Measurements from ENCODE around the gene FAM149B1. TPM values are rescaled to one million over a fixed set of nuclear protein-coding genes. Genes with fewer than 3 reads are reported as not detected.
"Not testable (repeated sequence)": the region's sequence is repeated elsewhere in the genome, so short reads cannot be mapped to it uniquely, and the experiment has no call there.

Gene FAM149B1
- total RNA-seq, 1 donor from 2014 or later, result 35.9 TPM

DNA sequence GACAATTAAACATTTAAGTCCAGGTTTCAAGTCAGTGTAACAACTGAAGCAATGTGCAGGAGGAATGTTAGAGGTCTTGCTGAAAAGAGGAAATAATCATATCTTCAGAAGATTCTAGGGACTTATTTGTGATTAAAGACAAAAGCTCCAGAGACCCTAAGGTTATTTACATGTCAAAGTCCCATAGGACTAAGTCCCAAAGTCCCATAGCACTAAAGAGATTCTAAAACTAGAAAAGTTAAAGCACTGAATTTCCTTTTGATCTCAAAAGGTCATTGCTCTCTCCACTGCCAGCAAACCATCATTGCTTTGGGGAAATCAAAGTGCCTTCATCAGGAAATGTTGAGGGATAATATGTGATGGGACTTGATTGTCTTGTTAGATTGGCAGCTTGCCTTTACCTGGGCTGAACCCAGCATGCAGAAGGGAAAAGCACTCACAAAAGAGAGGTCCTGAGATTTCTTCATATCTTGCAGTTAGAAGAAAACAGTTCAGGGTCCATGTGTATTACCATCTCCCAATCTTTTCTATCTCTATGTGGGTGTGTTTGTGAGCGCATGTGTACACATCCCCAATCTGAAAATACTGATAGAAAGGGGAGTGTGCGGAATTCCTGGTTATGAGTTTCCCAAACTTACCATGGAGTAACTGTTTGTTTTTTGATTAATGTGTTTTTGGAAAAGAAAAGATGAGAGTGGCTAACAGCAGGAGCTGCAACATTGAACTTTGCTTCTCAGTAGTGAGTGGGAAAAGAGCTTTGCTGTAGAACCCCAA is 35.8 kb upstream of the FAM149B1 start:
- no peak for DNase-seq (ENCODE audit: low spot score, unreplicated experiment)
- TF ChIP-seq, protein P1, sequence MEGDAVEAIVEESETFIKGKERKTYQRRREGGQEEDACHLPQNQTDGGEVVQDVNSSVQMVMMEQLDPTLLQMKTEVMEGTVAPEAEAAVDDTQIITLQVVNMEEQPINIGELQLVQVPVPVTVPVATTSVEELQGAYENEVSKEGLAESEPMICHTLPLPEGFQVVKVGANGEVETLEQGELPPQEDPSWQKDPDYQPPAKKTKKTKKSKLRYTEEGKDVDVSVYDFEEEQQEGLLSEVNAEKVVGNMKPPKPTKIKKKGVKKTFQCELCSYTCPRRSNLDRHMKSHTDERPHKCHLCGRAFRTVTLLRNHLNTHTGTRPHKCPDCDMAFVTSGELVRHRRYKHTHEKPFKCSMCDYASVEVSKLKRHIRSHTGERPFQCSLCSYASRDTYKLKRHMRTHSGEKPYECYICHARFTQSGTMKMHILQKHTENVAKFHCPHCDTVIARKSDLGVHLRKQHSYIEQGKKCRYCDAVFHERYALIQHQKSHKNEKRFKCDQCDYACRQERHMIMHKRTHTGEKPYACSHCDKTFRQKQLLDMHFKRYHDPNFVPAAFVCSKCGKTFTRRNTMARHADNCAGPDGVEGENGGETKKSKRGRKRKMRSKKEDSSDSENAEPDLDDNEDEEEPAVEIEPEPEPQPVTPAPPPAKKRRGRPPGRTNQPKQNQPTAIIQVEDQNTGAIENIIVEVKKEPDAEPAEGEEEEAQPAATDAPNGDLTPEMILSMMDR (IDR thresholded peaks at IDR 0.05; ENCODE audit: unreplicated experiment), result no peak
- H3K27ac Mint-ChIP-seq, result no peak overlapping the region
- no peaks in the 10 kb centered on the region for H3K4me1 Mint-ChIP-seq (ENCODE audit: low read depth)
- H3K36me3 Mint-ChIP-seq (ENCODE audit: insufficient read depth), result peaks cover 24% of the 10 kb centered on the region
- no peaks in the 10 kb centered on the region for H3K9me3 Mint-ChIP-seq (ENCODE audit: low read depth)
- no peak overlapping the region for H3K4me3 Mint-ChIP-seq (ENCODE audit: low read depth)
- no peaks in the 10 kb centered on the region for H3K27me3 Mint-ChIP-seq

DNA sequence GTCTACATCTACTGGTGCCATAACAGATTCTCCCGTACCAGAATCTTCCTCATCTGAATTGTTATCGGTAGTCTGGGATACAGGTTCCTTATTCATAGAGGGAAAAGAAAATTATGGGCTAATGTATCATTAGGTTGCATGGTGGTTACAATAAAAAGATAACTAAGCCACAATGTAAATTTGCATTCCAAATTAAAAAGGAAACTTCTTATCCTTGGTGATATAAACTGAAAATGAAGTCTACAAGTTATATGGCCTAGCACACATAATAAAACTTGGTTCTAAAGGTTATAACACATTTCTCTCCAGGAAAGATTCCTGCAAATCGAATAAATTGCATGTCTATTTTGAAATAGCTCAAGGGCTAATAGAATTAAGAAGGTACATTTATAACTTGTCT is 33.2 kb upstream of the FAM149B1 start:
- H3K9me3 Mint-ChIP-seq (ENCODE audit: low read depth), result no peaks in the 10 kb centered on the region
- H3K36me3 Mint-ChIP-seq (ENCODE audit: insufficient read depth), result peaks cover 24% of the 10 kb centered on the region
- no peak overlapping the region for H3K4me3 Mint-ChIP-seq (ENCODE audit: low read depth)
- H3K27ac Mint-ChIP-seq, result no peak overlapping the region
- H3K27me3 Mint-ChIP-seq, result no peaks in the 10 kb centered on the region
- TF ChIP-seq, protein P1 (IDR thresholded peaks at IDR 0.05; ENCODE audit: unreplicated experiment), result no peak
- no peaks in the 10 kb centered on the region for H3K4me1 Mint-ChIP-seq (ENCODE audit: low read depth)
- DNase-seq (ENCODE audit: low spot score, unreplicated experiment), result no peak

DNA sequence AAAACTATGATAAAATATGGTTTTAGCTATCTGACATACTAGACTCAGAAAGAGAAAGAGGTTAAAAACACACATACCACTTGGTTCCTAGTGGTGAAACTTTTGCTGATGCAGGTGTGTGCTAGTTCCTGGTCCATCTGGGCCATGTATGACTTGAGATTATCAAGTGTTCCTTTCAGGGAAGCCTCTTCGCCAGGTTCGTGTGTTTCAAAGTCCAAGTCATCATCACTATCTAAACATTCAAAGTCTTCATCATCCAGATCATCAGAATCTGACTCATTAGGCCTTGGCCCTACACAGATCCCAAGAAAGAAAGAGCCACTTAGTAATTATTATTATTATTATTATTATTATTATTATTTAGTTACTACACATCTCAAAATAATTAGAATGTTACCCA is 31.3 kb upstream of the FAM149B1 start:
- H3K27ac Mint-ChIP-seq, result no peak overlapping the region
- H3K9me3 Mint-ChIP-seq (ENCODE audit: low read depth), result no peaks in the 10 kb centered on the region
- DNase-seq (ENCODE audit: low spot score, unreplicated experiment), result no peak
- H3K36me3 Mint-ChIP-seq (ENCODE audit: insufficient read depth), result peaks cover 21% of the 10 kb centered on the region
- H3K4me3 Mint-ChIP-seq (ENCODE audit: low read depth), result no peak overlapping the region
- no peaks in the 10 kb centered on the region for H3K27me3 Mint-ChIP-seq
- H3K4me1 Mint-ChIP-seq (ENCODE audit: low read depth), result no peaks in the 10 kb centered on the region
- TF ChIP-seq, protein P1 (IDR thresholded peaks at IDR 0.05; ENCODE audit: unreplicated experiment), result no peak

DNA sequence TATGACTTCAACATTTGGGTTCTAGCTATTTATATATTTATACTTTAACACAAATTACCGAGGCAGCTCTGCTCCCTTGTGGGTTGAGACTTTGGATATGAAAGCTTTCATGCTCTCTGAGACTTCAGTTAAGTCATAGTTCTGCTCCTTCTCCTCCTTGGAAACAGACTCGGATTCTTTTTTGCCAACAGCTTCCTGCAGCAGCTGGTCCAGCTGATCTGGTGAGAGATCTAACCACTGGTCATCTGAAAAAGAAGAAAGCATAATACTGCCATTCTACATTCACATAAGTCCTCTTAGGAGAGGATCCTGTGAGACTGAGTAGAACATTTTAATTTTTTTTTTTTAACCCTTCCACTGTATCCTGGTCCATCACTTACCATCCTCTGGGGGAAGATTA is 28.7 kb upstream of the FAM149B1 start:
- TF ChIP-seq, protein P1 (IDR thresholded peaks at IDR 0.05; ENCODE audit: unreplicated experiment), result no peak
- Mint-ChIP-seq H3K4me1 (ENCODE audit: low read depth) (no peaks in the 10 kb centered on the region), H3K9me3 (ENCODE audit: low read depth) (no peaks in the 10 kb centered on the region), H3K27ac (no peak overlapping the region), H3K36me3 (ENCODE audit: insufficient read depth) (peaks cover 21% of the 10 kb centered on the region), H3K27me3 (no peaks in the 10 kb centered on the region), H3K4me3 (ENCODE audit: low read depth) (no peak overlapping the region)
- DNase-seq (ENCODE audit: low spot score, unreplicated experiment), result no peak

DNA sequence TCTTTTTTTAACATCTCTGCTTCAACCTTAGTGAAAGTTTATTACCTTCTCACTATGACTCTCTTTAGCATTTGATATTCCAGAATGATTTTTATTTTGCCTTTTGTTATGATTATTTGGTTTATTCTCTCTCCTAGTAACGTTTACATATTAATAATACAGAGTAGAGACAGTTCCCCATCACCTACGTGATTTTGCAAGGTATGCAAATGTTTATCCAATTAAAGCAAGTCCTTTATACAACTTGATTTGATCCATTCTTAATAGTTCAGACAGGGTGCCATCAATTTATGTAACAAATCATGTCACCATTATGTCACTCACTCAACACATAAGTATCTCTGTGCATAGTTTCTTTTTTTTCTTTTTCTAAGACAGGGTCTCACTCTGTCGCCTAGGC is 26.3 kb upstream of the FAM149B1 start:
- Mint-ChIP-seq H3K4me1 (ENCODE audit: low read depth) (no peaks in the 10 kb centered on the region), H3K27ac (no peak overlapping the region), H3K4me3 (ENCODE audit: low read depth) (no peak overlapping the region), H3K9me3 (ENCODE audit: low read depth) (no peaks in the 10 kb centered on the region), H3K27me3 (no peaks in the 10 kb centered on the region), H3K36me3 (ENCODE audit: insufficient read depth) (peaks cover 21% of the 10 kb centered on the region)
- TF ChIP-seq, protein P1 (IDR thresholded peaks at IDR 0.05; ENCODE audit: unreplicated experiment), result no peak
- DNase-seq (ENCODE audit: low spot score, unreplicated experiment), result no peak

DNA sequence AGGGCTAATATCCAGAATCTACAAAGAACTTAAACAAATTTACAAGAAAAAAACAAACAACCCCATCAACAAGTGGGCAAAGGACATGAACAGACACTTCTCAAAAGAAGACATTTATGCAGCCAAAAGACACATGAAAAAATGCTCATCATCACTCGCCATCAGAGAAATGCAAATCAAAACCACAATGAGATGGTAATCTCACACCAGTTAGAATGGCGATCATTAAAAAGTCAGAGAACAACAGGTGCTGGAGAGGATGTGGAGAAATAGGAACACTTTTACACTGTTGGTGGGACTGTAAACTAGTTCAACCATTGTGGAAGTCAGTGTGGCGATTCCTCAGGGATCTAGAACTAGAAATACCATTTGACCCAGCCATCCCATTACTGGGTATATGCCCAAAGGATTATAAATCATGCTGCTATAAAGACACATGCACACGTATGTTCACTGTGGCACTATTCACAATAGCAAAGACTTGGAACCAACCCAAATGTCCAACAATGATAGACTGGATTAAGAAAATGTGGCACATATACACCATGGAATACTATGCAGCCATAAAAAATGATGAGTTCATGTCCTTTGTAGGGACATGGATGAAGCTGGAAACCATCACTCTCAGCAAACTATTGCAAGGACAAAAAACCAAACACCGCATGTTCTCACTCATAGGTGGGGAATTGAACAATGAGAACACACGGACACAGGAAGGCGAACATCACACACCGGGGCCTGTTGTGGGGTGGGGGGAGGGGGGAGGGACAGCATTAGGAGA is 17.1 kb upstream of the FAM149B1 start:
- DNase-seq (ENCODE audit: low spot score, unreplicated experiment); H3K4me1 Mint-ChIP-seq (ENCODE audit: low read depth): not testable (repeated sequence)
- H3K36me3 Mint-ChIP-seq (ENCODE audit: insufficient read depth), result peaks cover 31% of the 10 kb centered on the region

More for the DNA sequence above, 17.1 kb upstream of the FAM149B1 start:
- H3K27ac Mint-ChIP-seq; H3K9me3 Mint-ChIP-seq (ENCODE audit: low read depth); H3K27me3 Mint-ChIP-seq; H3K4me3 Mint-ChIP-seq (ENCODE audit: low read depth): not testable (repeated sequence)
